Upper lobe of right lung (tissue), 1 donor: Measurements from ENCODE around the gene LPP. TPM values are rescaled to one million over a fixed set of nuclear protein-coding genes. Genes with fewer than 3 reads are reported as not detected.

ENCODE experiments used
- ATAC-seq: fragments of 200-7000 bp; cut with Tn5 transposase; one replicate; pipeline ENCODE4 v1.9.1; 2020; ENCODE audit warnings: mild to moderate bottlenecking, moderate library complexity
- DNase-seq: peaks from one replicate; pipeline ENCODE4 v3.0.0-alpha.2; 2020
- H3K27ac ChIP-seq: fragments of 200-600 bp; one replicate; pipeline ENCODE4 v1.8.0; 2022
- H3K27me3 ChIP-seq: fragments of 200-600 bp; one replicate; pipeline ENCODE4 v1.8.0; 2022; ENCODE audit warnings: mild to moderate bottlenecking
- H3K36me3 ChIP-seq: fragments of 200-600 bp; one replicate; pipeline ENCODE4 v1.8.0; 2022
- H3K4me1 ChIP-seq: fragments of 200-600 bp; one replicate; pipeline ENCODE4 v1.8.0; 2022
- H3K4me3 ChIP-seq: fragments of 200-600 bp; one replicate; pipeline ENCODE4 v1.8.0; 2022; ENCODE audit warnings: mild to moderate bottlenecking
- H3K9me3 ChIP-seq: fragments of 200-600 bp; one replicate; pipeline ENCODE4 v1.8.0; 2022
- CTCF ChIP-seq: fragments of 200-600 bp; IDR thresholded peaks from one replicate; pipeline ENCODE4 v1.8.0; 2022; ENCODE audit warnings: antibody characterized with exemption
- intact Hi-C: fragments of 100-400 bp; cut with DNase I; formaldehyde crosslinking; loops from one replicate; pipeline ENCODE4 v1.11.0; 2022
- total RNA-seq: library from RNA; stranded (reverse); fragmentation: NEBNext Ultra II Directional; extraction: Animal tissue kit (Norgen Biotek cat#: 25700); gene quantifications from one replicate; pipeline ENCODE4 v1.2.1, GENCODE V29; 2021
- donor health status: DM: no; HTN: yes; CAD: no; lungs with severe emphysema.

Gene LPP
- total RNA-seq, 1 donor from 2014 or later, result 191 TPM

- no peak for TF ChIP-seq CTCF
- ATAC-seq, result no peak
Measured at GRCh38 chr3:188869628-188870027, 715.7 kb downstream of the LPP start.

GRCh38 chr3:188870431-188870830, 716.5 kb downstream of the LPP start:
- no peak for TF ChIP-seq CTCF
- no peaks in the 10 kb centered on the region for H3K9me3 ChIP-seq
- intact Hi-C loops, result no loop called here
- no peak overlapping the region for H3K4me3 ChIP-seq
- H3K27me3 ChIP-seq, result no peaks in the 10 kb centered on the region
- no peak for DNase-seq
- no peak for ATAC-seq
- peaks cover 8% of the 10 kb centered on the region for H3K4me1 ChIP-seq
- H3K36me3 ChIP-seq, result peaks cover 25% of the 10 kb centered on the region
- no peak overlapping the region for H3K27ac ChIP-seq

More at GRCh38 chr3:188869628-188870027, 715.7 kb downstream of the LPP start:
- H3K27me3 ChIP-seq, result no peaks in the 10 kb centered on the region
- no peak overlapping the region for H3K4me3 ChIP-seq
- H3K36me3 ChIP-seq, result peaks cover 18% of the 10 kb centered on the region
- DNase-seq, result no peak
- H3K9me3 ChIP-seq, result no peaks in the 10 kb centered on the region
- intact Hi-C loops, result no loop called here
- no peak overlapping the region for H3K27ac ChIP-seq
- H3K4me1 ChIP-seq, result peaks cover 8% of the 10 kb centered on the region

GRCh38 chr3:188874576-188874975, 720.6 kb downstream of the LPP start:
- intact Hi-C loops, result no loop called here
- no peaks in the 10 kb centered on the region for H3K27me3 ChIP-seq
- DNase-seq, result no peak
- no peak overlapping the region for H3K27ac ChIP-seq
- H3K9me3 ChIP-seq, result no peaks in the 10 kb centered on the region
- H3K36me3 ChIP-seq, result peaks cover 18% of the 10 kb centered on the region
- H3K4me1 ChIP-seq, result no peaks in the 10 kb centered on the region
- no peak for ATAC-seq
- no peak for TF ChIP-seq CTCF
- no peak overlapping the region for H3K4me3 ChIP-seq

- ATAC-seq, result no peak
- Histone ChIP-seq H3K9me3 (no peaks in the 10 kb centered on the region), H3K4me3 (no peak overlapping the region), H3K27me3 (no peaks in the 10 kb centered on the region), H3K27ac (no peak overlapping the region), H3K4me1 (no peaks in the 10 kb centered on the region), H3K36me3 (peaks cover 18% of the 10 kb centered on the region)
- DNase-seq, result no peak
- intact Hi-C loops, result no loop called here
- TF ChIP-seq CTCF, result no peak
Measured at GRCh38 chr3:188875413-188875812, 721.5 kb downstream of the LPP start.

- DNase-seq (no peak), ATAC-seq (no peak)
- intact Hi-C loops, result no loop called here
- no peak for TF ChIP-seq CTCF
- Histone ChIP-seq H3K27ac (no peak overlapping the region), H3K27me3 (no peaks in the 10 kb centered on the region), H3K9me3 (no peaks in the 10 kb centered on the region), H3K36me3 (peaks cover 18% of the 10 kb centered on the region), H3K4me3 (no peak overlapping the region), H3K4me1 (no peaks in the 10 kb centered on the region)
Measured at GRCh38 chr3:188876370-188876769, 722.4 kb downstream of the LPP start.

GRCh38 chr3:188877381-188877780, 723.4 kb downstream of the LPP start:
- no peaks in the 10 kb centered on the region for H3K9me3 ChIP-seq
- DNase-seq, result no peak
- intact Hi-C loops, result no loop called here
- peaks cover 4% of the 10 kb centered on the region for H3K4me1 ChIP-seq
- no peak overlapping the region for H3K4me3 ChIP-seq
- no peak overlapping the region for H3K27ac ChIP-seq
- TF ChIP-seq CTCF, result no peak
- no peak for ATAC-seq
- H3K27me3 ChIP-seq, result no peaks in the 10 kb centered on the region
- H3K36me3 ChIP-seq, result peaks cover 18% of the 10 kb centered on the region
